Panc1 (cell line): ENCODE measurements around the gene GADL1.

ENCODE experiments used
- POLR2AphosphoS5 ChIP-seq: IDR thresholded peaks from 2 replicates; pipeline ENCODE4 v1.6.1; 2012; ENCODE audit warnings: mild to moderate bottlenecking, low read depth, low read length, moderate library complexity
- SIN3A ChIP-seq: IDR thresholded peaks from 2 replicates; pipeline ENCODE4 v1.6.1; 2012; ENCODE audit warnings: low read depth, mild to moderate bottlenecking, low read length, moderate library complexity, borderline replicate concordance; ENCODE audit not compliant: insufficient read depth
- TCF7L2 ChIP-seq: IDR thresholded peaks from 2 replicates; pipeline ENCODE4 v1.6.1; 2011; ENCODE audit warnings: mild to moderate bottlenecking, low read depth, low read length, inconsistent platforms
- TF ChIP-seq, protein P1 (sequence below): fragments of 450-650 bp; IDR thresholded peaks from 2 replicates; pipeline ENCODE4 v1.5.1; 2017; ENCODE audit warnings: mild to moderate bottlenecking
- TF ChIP-seq, protein P2 (sequence below), 2 experiments: IDR thresholded peaks; 2 replicates each; pipeline ENCODE4 v1.6.1; 2011 to 2012; ENCODE audit warnings: low read depth in 2 of 2, control low read depth in 1 of 2, low read length in 1 of 2, mild to moderate bottlenecking in 1 of 2, moderate library complexity in 1 of 2; ENCODE audit not compliant: insufficient read depth in 1 of 2

DNA sequence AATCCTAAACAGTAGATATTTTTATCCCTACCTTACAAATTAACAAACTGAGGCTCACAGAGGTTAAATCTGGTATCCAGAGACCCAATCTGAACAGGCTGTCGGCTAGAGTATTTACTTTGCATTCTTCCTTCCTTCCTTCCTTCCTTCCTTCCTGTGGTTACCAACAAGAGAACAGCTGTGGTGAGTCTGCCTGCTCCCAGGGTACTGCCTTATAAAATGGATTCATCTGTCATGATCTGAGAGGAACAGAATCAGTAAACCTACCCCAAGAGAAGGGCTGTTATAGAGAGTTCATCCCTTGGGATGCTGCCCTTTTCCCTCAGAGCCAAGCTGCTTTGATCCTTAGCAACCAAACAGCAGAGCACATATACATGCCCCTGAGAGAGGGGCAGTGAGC, 3.6 kb downstream of the GADL1 start:
- TF ChIP-seq, protein P1, sequence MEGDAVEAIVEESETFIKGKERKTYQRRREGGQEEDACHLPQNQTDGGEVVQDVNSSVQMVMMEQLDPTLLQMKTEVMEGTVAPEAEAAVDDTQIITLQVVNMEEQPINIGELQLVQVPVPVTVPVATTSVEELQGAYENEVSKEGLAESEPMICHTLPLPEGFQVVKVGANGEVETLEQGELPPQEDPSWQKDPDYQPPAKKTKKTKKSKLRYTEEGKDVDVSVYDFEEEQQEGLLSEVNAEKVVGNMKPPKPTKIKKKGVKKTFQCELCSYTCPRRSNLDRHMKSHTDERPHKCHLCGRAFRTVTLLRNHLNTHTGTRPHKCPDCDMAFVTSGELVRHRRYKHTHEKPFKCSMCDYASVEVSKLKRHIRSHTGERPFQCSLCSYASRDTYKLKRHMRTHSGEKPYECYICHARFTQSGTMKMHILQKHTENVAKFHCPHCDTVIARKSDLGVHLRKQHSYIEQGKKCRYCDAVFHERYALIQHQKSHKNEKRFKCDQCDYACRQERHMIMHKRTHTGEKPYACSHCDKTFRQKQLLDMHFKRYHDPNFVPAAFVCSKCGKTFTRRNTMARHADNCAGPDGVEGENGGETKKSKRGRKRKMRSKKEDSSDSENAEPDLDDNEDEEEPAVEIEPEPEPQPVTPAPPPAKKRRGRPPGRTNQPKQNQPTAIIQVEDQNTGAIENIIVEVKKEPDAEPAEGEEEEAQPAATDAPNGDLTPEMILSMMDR = no peak
- no peak for TF ChIP-seq POLR2AphosphoS5
- no peak for TF ChIP-seq TCF7L2
- no peak for TF ChIP-seq SIN3A
- TF ChIP-seq, protein P2, sequence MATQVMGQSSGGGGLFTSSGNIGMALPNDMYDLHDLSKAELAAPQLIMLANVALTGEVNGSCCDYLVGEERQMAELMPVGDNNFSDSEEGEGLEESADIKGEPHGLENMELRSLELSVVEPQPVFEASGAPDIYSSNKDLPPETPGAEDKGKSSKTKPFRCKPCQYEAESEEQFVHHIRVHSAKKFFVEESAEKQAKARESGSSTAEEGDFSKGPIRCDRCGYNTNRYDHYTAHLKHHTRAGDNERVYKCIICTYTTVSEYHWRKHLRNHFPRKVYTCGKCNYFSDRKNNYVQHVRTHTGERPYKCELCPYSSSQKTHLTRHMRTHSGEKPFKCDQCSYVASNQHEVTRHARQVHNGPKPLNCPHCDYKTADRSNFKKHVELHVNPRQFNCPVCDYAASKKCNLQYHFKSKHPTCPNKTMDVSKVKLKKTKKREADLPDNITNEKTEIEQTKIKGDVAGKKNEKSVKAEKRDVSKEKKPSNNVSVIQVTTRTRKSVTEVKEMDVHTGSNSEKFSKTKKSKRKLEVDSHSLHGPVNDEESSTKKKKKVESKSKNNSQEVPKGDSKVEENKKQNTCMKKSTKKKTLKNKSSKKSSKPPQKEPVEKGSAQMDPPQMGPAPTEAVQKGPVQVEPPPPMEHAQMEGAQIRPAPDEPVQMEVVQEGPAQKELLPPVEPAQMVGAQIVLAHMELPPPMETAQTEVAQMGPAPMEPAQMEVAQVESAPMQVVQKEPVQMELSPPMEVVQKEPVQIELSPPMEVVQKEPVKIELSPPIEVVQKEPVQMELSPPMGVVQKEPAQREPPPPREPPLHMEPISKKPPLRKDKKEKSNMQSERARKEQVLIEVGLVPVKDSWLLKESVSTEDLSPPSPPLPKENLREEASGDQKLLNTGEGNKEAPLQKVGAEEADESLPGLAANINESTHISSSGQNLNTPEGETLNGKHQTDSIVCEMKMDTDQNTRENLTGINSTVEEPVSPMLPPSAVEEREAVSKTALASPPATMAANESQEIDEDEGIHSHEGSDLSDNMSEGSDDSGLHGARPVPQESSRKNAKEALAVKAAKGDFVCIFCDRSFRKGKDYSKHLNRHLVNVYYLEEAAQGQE (IDR thresholded peaks at IDR 0.05; ENCODE audit: insufficient read depth in 1 of 2, low read depth in 2 of 2, low read length in 1 of 2) = no peak
